GF-D8 (cell line): ENCODE data around the gene SMYD2.

Experiments used
- DNase-seq: peaks from one replicate; lab custom pipeline; 2025; lab: John Stamatoyannopoulos, UW

The SMYD2 gene

GRCh38 chr1:214281021-214281719, at the start of gene SMYD2:
SMYD2 (plus strand) TSS chr1:214281159; CDS start chr1:214281255, 96 bp downstream.
- DNase-seq: peak; percentile 33

- DNase-seq: no peak
Measured at GRCh38 chr1:214233856-214234634, 46.9 kb upstream of the SMYD2 start.

GRCh38 chr1:214234635-214235025, 46.3 kb upstream of the SMYD2 start:
- DNase-seq: no peak

- no peak for DNase-seq
Measured at GRCh38 chr1:214236477-214236876, 44.5 kb upstream of the SMYD2 start.

- no peak for DNase-seq
Measured at GRCh38 chr1:214241060-214241459, 39.9 kb upstream of the SMYD2 start.

GRCh38 chr1:214244252-214244651, 36.7 kb upstream of the SMYD2 start:
- DNase-seq: no peak

GRCh38 chr1:214244841-214245240, 36.1 kb upstream of the SMYD2 start:
- no peak for DNase-seq

- no peak for DNase-seq
Measured at GRCh38 chr1:214247501-214248041, 33.4 kb upstream of the SMYD2 start.

GRCh38 chr1:214248311-214249085, 32.5 kb upstream of the SMYD2 start:
- no peak for DNase-seq

GRCh38 chr1:214249651-214250050, 31.3 kb upstream of the SMYD2 start:
- no peak for DNase-seq

- DNase-seq: no peak
Measured at GRCh38 chr1:214251354-214251753, 29.6 kb upstream of the SMYD2 start.

GRCh38 chr1:214255509-214255908, 25.4 kb upstream of the SMYD2 start:
- DNase-seq: no peak

GRCh38 chr1:214259353-214259977, 21.5 kb upstream of the SMYD2 start:
- no peak for DNase-seq

- DNase-seq: no peak
Measured at GRCh38 chr1:214260561-214261205, 20.3 kb upstream of the SMYD2 start.

GRCh38 chr1:214261206-214262123, 19.5 kb upstream of the SMYD2 start:
- peak; percentile 14 for DNase-seq

GRCh38 chr1:214264196-214264595, 16.8 kb upstream of the SMYD2 start:
- DNase-seq: no peak

GRCh38 chr1:214264976-214265375, 16.0 kb upstream of the SMYD2 start:
- no peak for DNase-seq

- DNase-seq: no peak
Measured at GRCh38 chr1:214270097-214270650, 10.8 kb upstream of the SMYD2 start.

GRCh38 chr1:214271174-214271858, 9.6 kb upstream of the SMYD2 start:
- no peak for DNase-seq
